Measurements from ENCODE around the gene SLC4A1AP. TPM values are rescaled to one million over a fixed set of nuclear protein-coding genes. Genes with fewer than 3 reads are reported as not detected.
"Not testable (repeated sequence)": the region's sequence is repeated elsewhere in the genome, so short reads cannot be mapped to it uniquely, and the experiment has no call there.

The SLC4A1AP gene
- total RNA-seq, 2 experiments from 2014 or later, result 23.8 to 25.3 TPM

DNA sequence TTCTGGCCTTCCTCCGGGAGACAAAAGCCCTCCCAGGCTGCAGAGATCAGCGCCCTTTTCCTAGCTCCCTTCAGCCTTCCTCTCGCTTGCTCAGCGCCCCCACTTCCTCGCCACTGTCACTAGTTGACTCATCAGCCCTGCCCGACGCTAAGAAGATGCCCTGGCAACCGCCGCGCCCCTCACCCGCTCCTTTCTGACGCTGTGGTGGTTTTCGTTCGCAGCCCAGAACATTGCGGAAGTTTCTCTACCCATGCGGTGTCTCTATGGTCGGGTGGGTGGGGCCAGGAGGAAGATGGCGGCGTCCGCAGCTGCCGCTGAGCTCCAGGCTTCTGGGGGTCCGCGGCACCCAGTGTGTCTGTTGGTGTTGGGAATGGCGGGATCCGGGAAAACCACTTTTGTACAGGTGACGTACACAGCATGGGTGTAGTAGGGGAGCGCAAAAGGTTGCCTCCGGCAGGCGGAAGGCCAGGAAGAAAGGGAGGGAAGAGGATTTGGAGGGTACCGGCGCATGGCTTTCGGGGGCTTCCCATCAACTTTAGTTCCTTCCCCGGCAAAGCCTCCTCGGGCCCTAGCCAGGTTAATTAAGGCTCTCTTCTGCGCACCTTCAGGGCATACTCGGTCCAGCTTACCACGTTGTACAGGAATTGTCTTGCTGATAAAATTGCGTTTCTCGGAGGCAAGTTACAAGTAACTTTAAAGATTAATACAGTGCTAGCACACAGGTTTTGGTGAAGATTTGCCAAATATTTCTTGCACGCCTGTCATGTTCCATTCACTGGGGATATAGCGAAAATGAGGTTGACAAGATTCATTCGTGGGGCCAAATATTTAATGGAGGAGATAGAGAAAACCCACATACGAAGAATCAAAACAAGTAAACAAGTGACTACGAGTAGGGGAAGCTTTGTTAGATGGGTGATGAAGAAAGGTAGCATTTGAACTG is 34.7 kb upstream of the SLC4A1AP start, which contains the start of the genes CCDC121 and GPN1:
CCDC121 (minus strand) TSS at position 246 of the 943 bp plus-strand sequence. CDS start 1,213 bp downstream, outside the sequence.
GPN1 (plus strand) TSS at position 284 of the 943 bp plus-strand sequence; CDS start at position 293, 9 bp downstream.
- no peak within 1 kb of the TSS for H3K4me3 Mint-ChIP-seq
- no peaks in the 10 kb centered on the region for H3K27me3 Mint-ChIP-seq
- ChIA-PET POLR2A (interaction anchor here (0.5 to 2.0 kb wide), 10 partner anchors 9 to 274 kb away, joined by 3 to 33 read pairs (median 4); partner anchors contain the start of genes SLC4A1AP and SUPT7L), CTCF (interaction anchor here (0.6 to 3.2 kb wide), 5 partner anchors 9 to 134 kb away, joined by 3 to 23 read pairs (median 3); partner anchors contain the start of gene FNDC4)
- H3K36me3 Mint-ChIP-seq (ENCODE audit: low read depth), result peaks cover 34% of the 10 kb centered on the region
- peaks cover 37% of the 10 kb centered on the region for H3K4me1 Mint-ChIP-seq
- ATAC-seq (peak; percentile 96), DNase-seq (peak; percentile 98)
- no peak within 1 kb of the TSS for H3K27ac Mint-ChIP-seq
- intact Hi-C loops (cut with DNase I, micrococcal nuclease), result loop anchor here (1.0 to 5.0 kb wide), 12 partner anchors 9 to 273 kb away; partner anchors contain the start of genes SLC4A1AP (in 2 of the 2), SUPT7L (in 2 of the 2), EIF2B4 (in 1 of the 2) and GTF3C2 (in 1 of the 2)
- no peaks in the 10 kb centered on the region for H3K9me3 Mint-ChIP-seq (ENCODE audit: low read depth)

DNA sequence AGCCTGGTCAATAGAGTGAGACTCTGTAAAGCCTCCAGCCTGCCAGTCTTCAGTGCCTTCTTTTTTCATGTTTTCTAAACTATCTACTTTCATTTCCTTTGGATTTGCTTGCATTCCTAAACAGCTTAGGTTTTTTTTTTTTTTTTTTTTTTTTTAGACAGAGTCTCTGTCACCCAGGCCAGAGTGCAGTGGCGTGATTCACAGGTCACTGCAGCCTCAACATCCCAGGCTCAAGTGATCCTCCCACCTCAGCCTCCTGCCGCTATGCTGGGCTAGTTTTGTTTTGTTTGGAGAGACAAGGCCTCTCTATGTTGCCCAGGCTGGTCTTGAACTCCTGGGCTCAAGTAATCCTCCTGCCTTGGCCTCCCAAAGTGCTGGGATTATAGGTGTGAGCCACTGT is 33.4 kb upstream of the SLC4A1AP start:
- DNase-seq; ATAC-seq; H3K9me3 Mint-ChIP-seq (ENCODE audit: low read depth); intact Hi-C loops (cut with DNase I, micrococcal nuclease); H3K27me3 Mint-ChIP-seq; H3K27ac Mint-ChIP-seq; H3K4me3 Mint-ChIP-seq: not testable (repeated sequence)
- Mint-ChIP-seq H3K36me3 (ENCODE audit: low read depth) (peaks cover 39% of the 10 kb centered on the region), H3K4me1 (peaks cover 37% of the 10 kb centered on the region)
- POLR2A ChIA-PET, result interaction anchor here (0.6 to 0.7 kb wide), 2 partner anchors 9 to 15 kb away, joined by 3 read pairs; no protein-coding TSS in a partner anchor
- CTCF ChIA-PET, result interaction anchor here (3.2 kb wide), 1 partner anchor 52 kb away, joined by 23 read pairs; no protein-coding TSS in a partner anchor

DNA sequence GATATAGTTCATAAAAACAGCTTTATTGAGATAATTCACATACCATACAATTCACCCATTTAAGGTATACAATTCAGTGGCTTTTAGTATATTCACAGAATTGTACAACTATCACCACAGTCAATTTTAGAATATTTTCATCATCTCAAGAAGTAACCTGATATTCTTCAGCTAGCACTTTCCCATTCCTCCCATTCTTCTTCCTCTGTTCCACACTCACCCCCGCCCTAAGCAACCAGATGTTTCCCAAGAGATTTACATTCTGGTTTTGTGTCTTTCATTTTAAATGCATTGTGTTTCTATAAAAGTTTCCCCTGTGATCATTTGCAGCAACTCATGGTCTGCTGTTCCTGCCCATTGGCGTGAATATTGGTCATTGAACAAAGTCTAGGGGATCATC is 29.4 kb upstream of the SLC4A1AP start:
- peaks cover 59% of the 10 kb centered on the region for H3K36me3 Mint-ChIP-seq (ENCODE audit: low read depth)
- H3K4me3 Mint-ChIP-seq, result no peak overlapping the region
- H3K27me3 Mint-ChIP-seq, result no peaks in the 10 kb centered on the region
- peaks cover 51% of the 10 kb centered on the region for H3K4me1 Mint-ChIP-seq
- no peaks in the 10 kb centered on the region for H3K9me3 Mint-ChIP-seq (ENCODE audit: low read depth)
- no peak overlapping the region for H3K27ac Mint-ChIP-seq
- no peak for DNase-seq
- intact Hi-C loops (cut with DNase I, micrococcal nuclease), result no loop called here
- POLR2A ChIA-PET, result no interaction called here
- CTCF ChIA-PET, result no interaction called here
- no peak for ATAC-seq

DNA sequence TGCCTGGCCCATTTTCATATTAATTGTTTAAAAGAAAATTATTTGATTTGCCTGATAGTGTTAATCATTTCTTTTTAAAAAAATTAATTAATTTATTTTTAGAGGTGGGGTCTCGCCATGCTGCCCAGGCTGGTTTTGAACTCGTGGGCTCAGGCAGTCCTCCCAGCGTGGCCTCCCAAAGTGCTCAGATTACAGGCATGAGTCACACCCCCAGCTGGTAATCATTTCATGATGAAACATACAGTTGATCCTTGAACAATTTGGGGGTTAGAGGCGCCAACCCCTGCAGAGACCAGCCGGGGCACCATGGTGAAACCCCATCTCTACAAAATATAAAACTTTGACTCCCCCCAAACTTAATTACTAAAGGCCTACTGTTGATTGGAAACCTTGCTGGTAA is 26.9 kb upstream of the SLC4A1AP start:
- ChIA-PET POLR2A (no interaction called here), CTCF (interaction anchor here (0.6 to 1.4 kb wide), 2 partner anchors 47 to 546 kb away, joined by 3 to 5 read pairs; no protein-coding TSS in a partner anchor)
- Mint-ChIP-seq H3K4me1 (peaks cover 44% of the 10 kb centered on the region), H3K27ac (no peak overlapping the region), H3K36me3 (ENCODE audit: low read depth) (peaks cover 60% of the 10 kb centered on the region), H3K27me3 (no peaks in the 10 kb centered on the region), H3K9me3 (ENCODE audit: low read depth) (no peaks in the 10 kb centered on the region), H3K4me3 (no peak overlapping the region)
- ATAC-seq (no peak), DNase-seq (peak; percentile 32)
- intact Hi-C loops (cut with DNase I, micrococcal nuclease), result loop anchor here in 1 of 2 experiments (5.0 kb wide), 1 partner anchor 756 kb away; the partner anchor contains the start of gene FOSL2

DNA sequence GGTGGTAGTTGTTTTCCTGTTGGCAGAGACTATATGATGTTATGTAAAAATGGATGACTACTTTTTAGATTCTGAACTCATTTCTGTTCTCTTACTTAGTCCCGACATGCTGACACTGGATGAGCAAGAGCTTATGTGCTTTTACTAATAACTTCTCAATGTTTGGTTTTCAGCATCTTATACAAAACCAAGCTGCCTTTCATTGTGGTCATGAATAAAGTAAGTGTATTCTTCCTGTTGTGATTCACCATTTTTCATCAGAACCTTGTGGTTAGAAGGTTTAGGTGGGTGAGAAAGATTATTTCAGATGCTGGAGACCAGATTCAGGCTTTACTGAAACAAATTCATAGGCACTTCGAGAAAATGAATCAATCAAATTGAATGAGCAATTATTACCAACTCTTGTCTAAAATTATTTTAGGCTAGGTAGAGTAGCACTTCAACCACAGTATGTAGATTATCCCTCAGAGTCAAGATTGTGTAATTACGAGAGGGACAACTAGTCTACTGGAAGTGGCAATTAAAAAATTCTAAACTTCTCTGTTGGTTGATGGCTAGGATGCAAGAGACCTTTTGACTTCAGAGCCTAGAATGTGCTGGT is 25.6 kb upstream of the SLC4A1AP start:
- H3K4me3 Mint-ChIP-seq, result peak overlapping the region; percentile 50
- DNase-seq (peak; percentile 31), ATAC-seq (peak; percentile 88)
- H3K27ac Mint-ChIP-seq, result peak overlapping the region; percentile 95
- no peaks in the 10 kb centered on the region for H3K27me3 Mint-ChIP-seq
- intact Hi-C loops (cut with DNase I, micrococcal nuclease), result loop anchor here (1.0 to 5.0 kb wide), 11 partner anchors 10 to 809 kb away; partner anchors contain the start of genes EIF2B4 (in 1 of the 2), FOSL2 (in 1 of the 2), IFT172 (in 1 of the 2) and NRBP1 (in 1 of the 2)
- POLR2A ChIA-PET, result interaction anchor here (0.8 to 1.9 kb wide), 5 partner anchors 10 to 1813 kb away, joined by 3 to 33 read pairs (median 4); partner anchors contain the start of genes CCDC121, GPN1 and SUPT7L
- H3K36me3 Mint-ChIP-seq (ENCODE audit: low read depth), result peaks cover 51% of the 10 kb centered on the region
- no peaks in the 10 kb centered on the region for H3K9me3 Mint-ChIP-seq (ENCODE audit: low read depth)
- peaks cover 38% of the 10 kb centered on the region for H3K4me1 Mint-ChIP-seq
- CTCF ChIA-PET, result interaction anchor here (0.6 to 2.1 kb wide), 4 partner anchors 10 to 288 kb away, joined by 3 to 30 read pairs (median 3); no protein-coding TSS in a partner anchor

DNA sequence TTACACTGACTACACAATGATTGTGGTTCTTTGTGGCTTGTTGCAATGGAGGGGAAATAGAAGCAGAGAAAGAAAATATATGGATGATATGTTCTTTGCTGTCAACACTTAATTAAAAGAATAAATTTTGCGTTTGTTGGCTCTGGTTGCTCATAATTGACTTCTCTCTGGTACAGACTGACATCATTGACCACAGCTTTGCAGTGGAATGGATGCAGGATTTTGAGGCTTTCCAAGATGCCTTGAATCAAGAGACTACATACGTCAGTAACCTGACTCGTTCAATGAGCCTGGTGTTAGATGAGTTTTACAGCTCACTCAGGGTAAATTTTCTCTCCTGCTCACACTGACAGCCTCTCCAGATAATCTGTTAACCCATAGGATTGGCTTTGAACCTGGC is 25.0 kb upstream of the SLC4A1AP start:
- H3K27ac Mint-ChIP-seq, result peak overlapping the region; percentile 95
- CTCF ChIA-PET, result interaction anchor here (0.7 to 2.1 kb wide), 3 partner anchors 10 to 44 kb away, joined by 3 to 30 read pairs (median 4); partner anchors contain the start of genes CCDC121 and GPN1
- H3K27me3 Mint-ChIP-seq, result no peaks in the 10 kb centered on the region
- peak; percentile 45 for DNase-seq
- H3K4me3 Mint-ChIP-seq, result peak overlapping the region; percentile 50
- peaks cover 38% of the 10 kb centered on the region for H3K4me1 Mint-ChIP-seq
- ATAC-seq, result peak; percentile 55
- no peaks in the 10 kb centered on the region for H3K9me3 Mint-ChIP-seq (ENCODE audit: low read depth)
- H3K36me3 Mint-ChIP-seq (ENCODE audit: low read depth), result peaks cover 53% of the 10 kb centered on the region
- intact Hi-C loops (cut with DNase I, micrococcal nuclease), result loop anchor here (1.0 to 5.0 kb wide), 11 partner anchors 10 to 808 kb away; partner anchors contain the start of genes EIF2B4 (in 1 of the 2), FOSL2 (in 1 of the 2), IFT172 (in 1 of the 2) and NRBP1 (in 1 of the 2)
- POLR2A ChIA-PET, result interaction anchor here (0.6 to 1.9 kb wide), 3 partner anchors 9 to 43 kb away, joined by 3 to 33 read pairs (median 9); partner anchors contain the start of genes CCDC121 and GPN1

DNA sequence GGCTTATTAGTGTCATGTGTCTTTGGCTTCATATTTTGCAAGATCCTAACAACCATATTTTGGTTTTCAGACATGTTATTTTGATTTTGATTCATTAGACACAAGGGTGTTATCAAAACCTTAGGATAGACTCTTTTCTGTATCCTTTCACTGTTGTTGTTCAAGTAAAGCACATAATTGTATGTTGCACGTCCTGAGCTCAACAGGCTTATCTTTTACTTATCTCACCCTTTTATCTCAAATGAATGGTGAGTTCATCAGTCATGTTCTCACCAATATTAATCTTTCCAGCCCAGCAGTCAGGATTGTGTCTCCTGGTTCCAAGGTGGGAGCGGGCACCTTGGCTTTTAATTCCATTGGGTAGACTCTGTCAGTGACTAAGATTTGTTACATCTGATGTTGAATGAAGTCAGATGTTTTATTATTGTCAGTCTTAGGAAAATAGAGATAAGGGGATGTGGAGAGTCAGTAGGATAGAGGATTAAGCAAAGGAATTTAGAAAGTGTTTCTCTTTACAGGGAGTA is 22.9 kb upstream of the SLC4A1AP start:
- POLR2A ChIA-PET, result no interaction called here
- CTCF ChIA-PET, result interaction anchor here (1.1 kb wide), 1 partner anchor 42 kb away, joined by 7 read pairs; no protein-coding TSS in a partner anchor
- Mint-ChIP-seq H3K36me3 (ENCODE audit: low read depth) (peaks cover 42% of the 10 kb centered on the region), H3K4me3 (no peak overlapping the region), H3K27ac (no peak overlapping the region), H3K9me3 (ENCODE audit: low read depth) (no peaks in the 10 kb centered on the region), H3K4me1 (peaks cover 31% of the 10 kb centered on the region), H3K27me3 (no peaks in the 10 kb centered on the region)
- no peak for ATAC-seq
- DNase-seq, result no peak
- intact Hi-C loops (cut with DNase I, micrococcal nuclease), result no loop called here

DNA sequence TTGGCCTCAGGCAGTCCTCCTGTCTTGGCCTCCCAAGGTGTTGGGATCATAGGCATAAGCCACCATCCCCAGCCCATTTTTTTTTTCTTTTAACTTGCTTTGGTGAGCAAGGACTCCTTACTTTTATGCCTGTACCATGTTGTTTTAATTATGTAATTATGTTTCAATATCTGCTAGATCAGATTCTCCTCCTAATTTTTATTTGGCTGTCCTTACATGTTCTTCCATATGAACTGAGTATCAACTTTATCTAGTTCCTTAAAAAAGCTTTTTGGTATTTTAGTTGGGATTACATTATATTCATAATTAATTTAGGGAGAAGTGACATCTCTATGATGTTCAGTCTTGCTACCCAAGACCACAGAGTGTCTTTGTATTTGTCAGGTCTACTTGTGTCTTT is 18.5 kb upstream of the SLC4A1AP start:
- ChIA-PET CTCF (interaction anchor here (0.6 to 0.8 kb wide), 2 partner anchors 60 to 564 kb away, joined by 3 to 5 read pairs; no protein-coding TSS in a partner anchor), POLR2A (no interaction called here)
- no peaks in the 10 kb centered on the region for H3K27me3 Mint-ChIP-seq
- no peaks in the 10 kb centered on the region for H3K9me3 Mint-ChIP-seq (ENCODE audit: low read depth)
- ATAC-seq (no peak), DNase-seq (no peak)
- intact Hi-C loops (cut with DNase I, micrococcal nuclease), result no loop called here
- H3K27ac Mint-ChIP-seq, result no peak overlapping the region
- peaks cover 37% of the 10 kb centered on the region for H3K36me3 Mint-ChIP-seq (ENCODE audit: low read depth)
- no peak overlapping the region for H3K4me3 Mint-ChIP-seq
- H3K4me1 Mint-ChIP-seq, result no peaks in the 10 kb centered on the region

DNA sequence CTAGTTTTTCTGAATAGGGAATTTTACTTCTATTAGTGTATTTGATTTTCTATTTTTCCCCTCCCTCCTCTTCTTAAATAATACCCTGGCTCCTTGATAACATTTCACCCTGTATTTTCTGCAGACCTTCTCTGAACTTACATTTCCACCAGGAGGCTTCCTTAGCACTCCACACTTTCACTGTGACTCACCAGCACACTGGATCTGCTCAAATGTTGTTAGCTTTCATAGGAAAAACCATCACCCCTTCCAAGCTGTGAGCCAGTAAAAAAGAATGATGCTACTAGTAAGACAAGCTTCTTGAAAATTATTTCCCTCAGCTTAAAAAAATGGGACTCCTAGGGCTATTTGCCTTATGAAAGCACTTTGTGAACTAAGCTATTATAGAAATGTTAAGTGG is 16.4 kb upstream of the SLC4A1AP start:
- POLR2A ChIA-PET, result interaction anchor here (0.6 to 1.4 kb wide), 2 partner anchors 8 to 251 kb away, joined by 3 to 4 read pairs; no protein-coding TSS in a partner anchor
- CTCF ChIA-PET, result interaction anchor here (1.0 to 1.4 kb wide), 3 partner anchors 13 to 36 kb away, joined by 3 to 6 read pairs (median 3); no protein-coding TSS in a partner anchor
- peak overlapping the region; percentile 39 for H3K27ac Mint-ChIP-seq
- intact Hi-C loops (cut with DNase I, micrococcal nuclease), result no loop called here
- H3K4me1 Mint-ChIP-seq, result no peaks in the 10 kb centered on the region
- no peaks in the 10 kb centered on the region for H3K27me3 Mint-ChIP-seq
- no peak for DNase-seq
- ATAC-seq, result no peak
- H3K4me3 Mint-ChIP-seq, result no peak overlapping the region
- no peaks in the 10 kb centered on the region for H3K9me3 Mint-ChIP-seq (ENCODE audit: low read depth)
- peaks cover 33% of the 10 kb centered on the region for H3K36me3 Mint-ChIP-seq (ENCODE audit: low read depth)

DNA sequence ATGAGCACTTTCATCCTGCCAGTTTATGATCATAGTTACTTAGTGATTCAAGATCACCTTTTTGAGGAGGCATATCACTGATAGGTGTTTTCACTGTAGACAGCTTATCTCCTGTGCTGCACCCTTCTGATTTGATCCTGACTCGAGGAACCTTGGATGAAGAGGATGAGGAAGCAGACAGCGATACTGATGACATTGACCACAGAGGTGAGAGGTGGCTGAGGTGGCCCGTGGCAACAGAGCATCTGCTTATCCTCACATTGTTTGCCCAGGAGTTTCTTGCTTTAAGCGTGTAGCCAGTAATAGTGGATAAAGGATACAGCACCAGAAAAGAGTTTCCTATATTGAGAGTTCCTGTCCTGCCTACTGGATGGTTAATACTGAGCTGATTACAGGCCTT is 16.0 kb upstream of the SLC4A1AP start:
- peak overlapping the region; percentile 20 for H3K27ac Mint-ChIP-seq
- DNase-seq, result no peak
- no peaks in the 10 kb centered on the region for H3K9me3 Mint-ChIP-seq (ENCODE audit: low read depth)
- ATAC-seq, result no peak
- ChIA-PET CTCF (interaction anchor here (1.0 to 1.4 kb wide), 3 partner anchors 13 to 36 kb away, joined by 3 to 6 read pairs (median 3); no protein-coding TSS in a partner anchor), POLR2A (interaction anchor here (0.6 kb wide), 1 partner anchor 251 kb away, joined by 4 read pairs; no protein-coding TSS in a partner anchor)
- peaks cover 4% of the 10 kb centered on the region for H3K4me1 Mint-ChIP-seq
- intact Hi-C loops (cut with DNase I, micrococcal nuclease), result no loop called here
- H3K27me3 Mint-ChIP-seq, result no peaks in the 10 kb centered on the region
- no peak overlapping the region for H3K4me3 Mint-ChIP-seq
- peaks cover 36% of the 10 kb centered on the region for H3K36me3 Mint-ChIP-seq (ENCODE audit: low read depth)
